ENCODE measurements around the gene A2M.

DNA sequence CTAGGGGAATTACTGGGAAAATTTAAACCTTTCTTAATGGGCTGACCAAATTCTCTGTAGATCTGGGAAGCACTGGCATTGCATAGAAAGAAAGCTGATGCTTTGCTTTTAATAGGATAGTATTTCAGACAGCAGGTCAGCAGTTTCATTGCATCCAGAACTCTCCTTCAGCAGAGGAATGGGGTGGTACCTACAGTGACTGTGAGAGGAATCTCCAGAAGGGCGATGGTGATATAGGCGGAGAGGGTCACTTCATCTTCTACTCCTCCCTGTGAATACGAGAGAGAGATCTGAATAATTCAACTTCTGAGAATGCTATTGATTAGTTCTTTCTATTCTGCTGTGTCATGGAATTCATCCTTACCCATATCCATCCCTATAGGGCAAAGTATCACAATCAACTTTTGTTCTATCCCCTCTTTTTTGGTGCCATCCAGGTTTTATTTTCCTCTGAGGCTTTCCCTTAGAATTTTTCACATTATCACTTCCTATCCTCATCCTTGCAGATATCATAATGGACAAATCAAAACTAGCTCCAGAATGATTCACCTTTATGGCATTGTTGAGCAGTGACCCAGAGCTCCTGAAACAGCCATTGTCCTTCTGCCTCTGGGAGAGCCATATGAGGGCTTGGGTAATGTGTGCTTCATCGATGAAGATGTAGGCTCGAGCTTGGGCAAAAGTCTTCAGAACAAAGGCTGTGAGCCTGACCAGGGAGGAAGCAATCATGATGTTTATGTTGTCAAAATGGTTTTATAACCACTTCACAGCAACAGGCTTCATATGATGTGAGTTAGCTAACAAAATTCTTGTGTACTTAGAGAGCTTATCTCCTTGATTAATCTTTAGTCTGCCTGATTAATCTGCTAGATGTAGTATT is 38.3 kb downstream of the A2M start:
- TF ChIP-seq POLR2A (IDR thresholded peaks at IDR 0.05; ENCODE audit: low read depth, low read length), result no peak
- no peak for TF ChIP-seq POLR2AphosphoS5 (IDR thresholded peaks at IDR 0.05; ENCODE audit: low read depth, low read length)
- no peak for TF ChIP-seq TAF1 (IDR thresholded peaks at IDR 0.05; ENCODE audit: low read depth, low read length)

Measured in GM12891 (cell line).